ENCODE measurements around the gene SREBF2.
A peak's percentile ranks its signal among the peaks of the same experiment; 100 is the strongest.
"Not testable (repeated sequence)": the region's sequence is repeated elsewhere in the genome, so short reads cannot be mapped to it uniquely, and the experiment has no call there.

SREBF2 gene

DNA sequence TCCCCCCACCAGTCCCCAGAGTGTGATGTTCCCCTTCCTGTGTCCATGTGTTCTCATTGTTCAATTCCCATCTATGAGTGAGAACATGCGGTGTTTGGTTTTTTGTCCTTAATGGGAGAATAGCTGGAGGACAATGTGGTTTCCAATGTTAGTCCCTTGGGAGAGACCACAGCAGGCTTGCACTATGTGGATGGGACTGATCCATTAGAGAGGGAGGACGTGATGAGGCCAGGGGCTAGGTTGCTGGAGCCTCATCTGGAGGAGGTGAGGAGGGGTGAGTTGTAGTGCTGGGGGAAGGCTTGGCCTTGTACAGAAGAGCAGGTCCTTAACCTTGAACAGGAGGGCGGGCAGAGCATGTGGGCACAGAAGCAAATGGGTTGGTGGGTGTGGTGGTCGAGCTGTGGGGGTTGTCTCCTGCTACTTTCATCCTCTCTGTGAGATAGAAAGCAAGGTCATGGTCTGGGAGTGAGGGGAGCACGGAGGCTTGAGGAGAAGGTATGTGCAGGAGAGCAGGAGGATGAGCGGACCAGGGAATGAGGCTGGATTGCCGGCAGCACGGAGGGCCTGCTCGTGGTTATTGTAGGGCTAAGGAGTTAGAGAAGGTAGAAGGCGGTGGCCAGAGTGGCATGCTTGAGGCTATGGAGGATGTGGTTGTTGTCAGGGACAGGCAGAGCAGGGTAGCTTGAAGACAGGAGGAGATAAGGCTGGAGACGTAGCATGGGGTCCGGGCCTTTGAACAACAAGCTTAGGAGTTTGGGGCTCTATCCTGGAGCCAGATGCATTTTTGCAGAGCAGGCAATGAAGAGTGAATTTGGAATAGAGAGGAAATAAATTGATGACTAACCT lies 11.2 kb upstream of the SREBF2 start:
- DNase-seq = no peak

DNA sequence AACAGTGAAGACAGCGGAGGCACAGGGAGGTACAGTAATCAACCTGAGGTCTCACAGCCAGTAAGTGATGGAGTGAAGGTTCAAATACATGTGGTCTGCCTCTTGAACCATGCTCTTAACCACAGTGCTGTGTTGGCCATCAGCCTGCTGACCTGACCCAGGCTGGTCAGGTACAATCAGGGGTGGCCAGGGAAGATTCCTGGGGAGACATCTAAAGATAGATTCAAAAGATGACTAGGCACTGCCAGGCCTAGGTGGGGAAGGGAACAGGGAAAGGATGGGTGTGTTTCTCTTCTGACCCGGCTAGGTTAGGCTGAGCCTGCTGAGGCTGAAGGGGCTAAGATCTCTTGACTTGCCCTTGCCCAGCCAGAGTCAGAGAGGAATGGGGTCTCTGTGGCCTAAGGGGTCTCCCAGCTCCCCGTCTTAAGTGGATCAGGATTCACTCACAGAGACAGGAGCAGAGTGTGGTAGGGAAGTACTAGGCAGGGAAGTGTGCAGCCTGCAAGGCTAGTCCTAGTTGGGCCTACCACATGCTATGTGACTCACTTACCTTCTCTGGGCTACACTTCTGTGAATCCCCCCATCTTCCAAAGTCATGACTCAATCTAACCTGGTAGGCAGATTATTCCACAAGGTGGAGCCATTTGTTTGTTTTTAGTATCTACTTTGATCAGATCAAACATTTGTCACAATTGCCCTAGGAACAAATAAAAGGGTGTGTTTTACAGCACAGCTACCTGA lies 10.4 kb upstream of the SREBF2 start:
- peak; percentile 82 for DNase-seq

DNA sequence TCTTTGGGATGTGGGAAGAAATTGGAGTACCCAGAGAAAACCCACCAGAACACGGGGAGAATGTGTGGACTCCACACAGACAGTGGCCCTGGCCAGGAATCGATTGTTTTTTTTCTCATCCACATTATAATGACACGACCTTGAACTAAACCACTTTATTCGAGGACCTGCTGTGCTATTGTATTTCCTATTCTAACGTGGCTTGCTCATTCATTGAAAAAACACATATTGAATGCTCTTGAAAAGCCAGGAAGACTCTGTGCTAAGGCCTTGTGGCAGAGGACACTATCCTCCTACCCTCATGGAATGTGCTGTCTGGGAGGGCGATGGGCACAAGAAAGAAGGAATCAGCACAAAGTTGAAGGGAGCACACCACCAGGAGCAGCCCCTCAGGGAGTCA lies 9.1 kb upstream of the SREBF2 start:
- no peak for DNase-seq

DNA sequence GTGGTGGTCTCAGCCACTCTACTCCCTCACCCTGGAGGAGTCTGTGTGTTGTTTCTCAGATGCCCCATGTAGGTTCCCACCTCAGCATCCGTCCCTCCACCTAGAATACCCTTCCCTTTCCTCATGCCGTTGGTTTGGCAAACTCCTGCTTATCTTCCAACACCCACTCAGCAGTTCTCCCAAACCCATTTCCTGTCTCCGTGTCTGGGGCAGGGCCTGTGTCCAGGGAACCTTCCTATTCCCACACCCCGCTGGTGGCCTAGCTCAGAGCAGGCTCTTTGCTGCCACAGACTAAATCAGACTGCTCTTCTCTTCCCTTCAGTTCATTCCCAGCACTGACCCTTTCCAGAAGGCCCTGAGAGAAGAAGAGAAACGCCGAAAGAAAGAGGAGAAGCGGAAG lies 7.5 kb upstream of the SREBF2 start:
- no peak for DNase-seq

DNA sequence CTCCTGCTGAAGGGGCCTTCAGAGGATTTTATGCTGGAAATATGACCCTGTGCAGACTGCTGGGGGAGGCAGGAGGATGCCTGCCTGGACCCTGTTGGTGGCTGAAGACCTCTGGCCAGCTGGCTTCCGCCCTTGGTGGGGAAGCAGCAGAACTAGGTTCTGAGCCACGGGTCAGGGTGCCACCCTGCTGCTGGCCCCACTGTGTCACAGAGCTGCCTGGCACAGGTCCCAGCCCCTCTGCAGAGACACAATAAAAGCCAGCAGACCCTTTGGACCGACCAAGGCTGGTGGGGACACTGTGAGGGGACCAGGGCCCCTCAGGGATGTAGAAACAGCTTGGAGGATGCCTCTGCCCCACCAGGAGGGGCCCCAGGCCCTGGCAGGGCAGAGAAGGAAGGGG lies 6.9 kb upstream of the SREBF2 start:
- DNase-seq = no peak

DNA sequence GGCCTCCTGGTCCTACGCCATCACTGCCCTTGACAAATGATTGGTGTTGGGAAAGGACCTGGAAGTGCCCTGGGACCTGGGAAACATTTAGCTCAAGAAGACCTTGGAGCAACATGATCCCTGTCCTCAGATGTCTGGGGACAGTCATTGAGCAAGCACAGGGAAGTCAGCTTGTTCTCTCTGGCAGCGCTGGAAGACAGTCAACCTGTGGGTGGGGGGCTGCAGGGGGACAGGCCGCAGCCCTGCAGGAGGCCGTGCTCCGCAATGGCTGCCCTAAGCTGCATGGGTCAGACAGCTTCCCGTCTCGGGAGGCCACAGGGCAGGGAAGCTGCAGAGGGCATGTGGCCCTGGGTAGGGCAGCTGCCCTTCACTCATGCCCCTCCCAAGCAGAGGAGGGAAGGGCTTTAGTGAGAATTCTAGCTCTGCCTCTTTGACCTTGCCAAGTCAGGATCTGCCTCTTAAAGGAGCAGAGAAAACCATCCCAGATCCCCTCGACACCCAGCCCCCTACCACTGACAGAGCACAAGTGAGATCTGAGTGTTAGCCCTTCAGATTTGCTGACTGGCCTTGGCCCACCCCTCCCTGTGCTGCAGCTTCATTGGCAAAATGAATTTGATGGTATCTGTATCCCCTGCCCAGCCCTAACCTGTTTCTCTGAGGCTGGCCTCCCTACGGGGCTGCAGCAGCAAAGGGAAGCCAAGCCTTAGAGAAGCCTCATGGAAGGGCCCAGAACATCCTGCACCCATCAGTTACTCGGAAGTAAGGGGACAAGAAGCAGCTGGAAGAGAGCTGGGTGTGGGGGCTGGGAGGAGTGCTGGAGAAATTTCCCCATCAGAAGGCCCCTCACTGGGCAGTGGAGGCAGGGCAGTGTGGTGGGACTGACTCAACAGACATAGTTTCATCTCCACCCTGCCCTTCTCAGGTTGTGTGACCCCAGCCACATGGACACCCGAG lies 6.2 kb upstream of the SREBF2 start:
- DNase-seq = no peak

DNA sequence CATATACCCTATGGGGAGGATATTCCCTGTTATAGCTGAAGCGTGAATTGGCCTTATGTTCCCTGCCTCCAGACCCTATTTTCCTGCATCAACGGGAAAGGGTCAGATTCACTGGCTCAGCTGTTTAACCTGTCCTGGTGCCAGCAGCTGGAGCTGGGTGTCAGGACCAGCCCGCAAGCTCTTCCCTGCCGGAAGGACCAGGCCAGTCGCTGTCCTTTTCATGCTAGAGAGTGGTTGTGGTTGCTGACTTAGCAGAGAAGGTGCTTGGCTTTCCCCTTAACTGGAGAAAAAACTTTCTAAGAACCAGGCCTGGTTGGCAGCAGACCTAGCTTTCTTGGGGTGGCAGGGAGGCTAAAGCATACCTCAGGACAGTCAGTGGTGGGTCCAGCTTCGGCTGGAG lies 5.2 kb upstream of the SREBF2 start:
- no peak for DNase-seq

DNA sequence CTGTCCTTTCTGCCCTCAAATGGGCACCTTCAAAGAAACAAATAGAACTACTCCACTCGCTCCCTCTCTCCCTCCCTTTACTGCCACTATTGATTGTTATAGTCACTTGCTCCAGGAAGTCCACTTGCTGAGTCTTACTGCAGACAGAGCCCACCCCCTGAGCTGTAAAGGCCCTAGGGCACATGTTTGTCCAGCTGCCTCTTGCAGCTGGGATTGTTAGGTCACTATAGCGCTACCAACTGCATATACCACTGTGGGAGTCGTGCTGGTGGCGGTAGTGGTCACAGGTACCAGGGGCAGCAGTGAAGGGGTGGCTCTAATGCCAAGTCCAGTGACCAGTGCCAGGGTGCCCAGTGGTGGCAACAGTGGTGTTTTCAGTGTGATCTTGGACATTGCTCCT lies 4.4 kb upstream of the SREBF2 start:
- DNase-seq = no peak

DNA sequence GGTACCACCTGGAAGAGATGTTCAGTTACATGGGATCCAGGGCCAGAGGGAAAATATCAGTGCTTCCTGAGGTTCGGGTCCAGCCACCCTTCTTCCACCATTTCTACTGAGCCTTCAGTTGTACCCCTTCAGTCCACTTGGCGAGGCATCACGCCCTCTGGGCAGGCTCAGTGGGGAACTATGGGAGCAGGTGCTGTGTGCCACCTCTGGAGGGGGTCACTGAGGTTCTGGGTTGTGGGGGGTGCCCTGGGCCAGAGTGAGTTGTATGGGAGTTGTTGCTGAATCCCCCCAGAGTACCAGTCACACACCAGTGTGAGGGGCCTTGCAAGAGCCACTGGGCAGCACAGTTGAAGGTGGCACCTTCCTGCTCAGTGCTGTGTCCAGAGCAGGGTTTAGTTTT lies 2.7 kb upstream of the SREBF2 start:
- DNase-seq = no peak

DNA sequence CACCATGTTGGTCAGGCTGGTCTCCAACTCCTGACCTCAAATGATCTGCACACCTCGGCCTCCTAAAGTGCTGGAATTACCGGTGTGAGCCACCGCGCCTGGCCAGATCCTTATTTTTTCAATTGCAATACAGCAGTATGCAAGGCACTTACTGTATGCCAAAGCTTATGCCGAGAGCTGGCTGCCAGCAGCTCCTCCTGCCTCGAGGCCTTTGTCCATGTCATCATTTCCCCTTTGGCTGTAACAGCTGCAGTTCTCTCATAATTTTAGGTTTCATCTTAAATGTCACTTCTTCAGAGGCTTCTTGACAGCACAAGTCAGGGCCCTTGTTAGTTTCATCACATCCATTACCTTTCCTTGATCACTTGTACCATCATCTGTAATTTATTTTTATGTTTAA lies 1.5 kb upstream of the SREBF2 start:
- no peak for DNase-seq

DNA sequence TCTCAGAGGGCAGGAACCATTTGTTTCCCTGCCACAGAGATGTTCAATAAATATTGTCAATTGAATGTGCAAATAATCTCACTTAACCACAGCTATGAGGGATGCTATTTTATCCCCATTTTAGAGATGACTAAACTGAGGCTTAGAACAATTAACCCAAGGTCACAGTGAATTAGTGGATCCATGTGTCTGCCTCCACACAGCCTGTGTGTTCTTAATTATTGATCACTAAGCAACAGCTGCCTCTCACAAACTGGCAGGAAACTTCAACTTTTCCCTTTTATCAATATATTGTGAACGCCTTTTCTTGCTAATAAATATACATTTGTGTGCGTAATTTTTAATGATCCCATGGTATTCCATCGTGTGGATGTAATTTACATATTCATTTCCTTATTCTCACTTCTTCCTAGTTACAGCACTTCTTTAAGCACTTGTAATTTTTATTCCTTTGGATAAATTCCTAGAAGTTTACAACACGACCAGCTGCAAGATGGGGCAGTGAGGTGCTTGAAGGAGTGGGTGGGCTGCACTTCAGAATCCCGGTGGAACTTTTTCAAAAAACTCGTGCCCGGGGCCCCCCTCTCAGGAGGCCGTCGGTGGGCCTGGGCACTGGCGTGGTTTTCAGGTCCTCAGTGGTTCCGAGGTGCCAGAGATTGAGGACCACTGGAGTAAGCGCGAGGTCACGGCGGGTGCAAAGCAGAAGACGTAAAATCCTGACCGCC lies 915 bp upstream of the SREBF2 start:
- peak; percentile 63 for DNase-seq

DNA sequence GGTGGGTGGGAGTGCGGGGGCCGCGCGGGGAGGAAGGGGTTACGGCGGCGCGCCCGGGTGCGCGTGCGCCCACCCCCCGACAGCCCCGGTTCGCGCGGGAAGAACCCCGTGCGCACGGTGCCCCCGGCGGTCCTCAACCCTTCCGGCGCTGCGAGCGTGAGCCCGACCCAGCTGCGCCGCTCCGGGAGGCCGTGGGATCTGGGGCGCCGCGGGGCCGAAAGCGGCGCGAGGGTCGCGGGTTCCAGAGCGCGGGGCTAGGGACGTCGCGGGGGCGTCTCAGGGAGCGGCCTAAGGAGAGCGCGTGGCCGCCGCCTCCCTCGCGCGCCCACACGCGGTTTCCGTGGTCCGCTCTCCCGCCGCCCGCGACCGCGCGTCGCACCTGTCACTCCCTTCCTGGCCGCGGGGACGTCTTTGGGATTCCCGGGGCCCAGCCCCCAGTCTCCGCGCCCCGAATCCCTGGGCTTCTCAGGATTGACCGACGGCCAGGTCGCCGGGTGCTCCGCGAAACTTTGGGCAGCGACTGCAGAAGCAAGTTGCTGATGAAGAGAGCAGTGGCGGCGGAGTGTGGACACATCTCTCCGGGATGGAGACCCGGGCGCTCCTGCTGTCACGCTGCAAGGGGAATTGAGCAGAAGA lies 582 bp downstream of the SREBF2 start:
- DNase-seq = peak; percentile 60

DNA sequence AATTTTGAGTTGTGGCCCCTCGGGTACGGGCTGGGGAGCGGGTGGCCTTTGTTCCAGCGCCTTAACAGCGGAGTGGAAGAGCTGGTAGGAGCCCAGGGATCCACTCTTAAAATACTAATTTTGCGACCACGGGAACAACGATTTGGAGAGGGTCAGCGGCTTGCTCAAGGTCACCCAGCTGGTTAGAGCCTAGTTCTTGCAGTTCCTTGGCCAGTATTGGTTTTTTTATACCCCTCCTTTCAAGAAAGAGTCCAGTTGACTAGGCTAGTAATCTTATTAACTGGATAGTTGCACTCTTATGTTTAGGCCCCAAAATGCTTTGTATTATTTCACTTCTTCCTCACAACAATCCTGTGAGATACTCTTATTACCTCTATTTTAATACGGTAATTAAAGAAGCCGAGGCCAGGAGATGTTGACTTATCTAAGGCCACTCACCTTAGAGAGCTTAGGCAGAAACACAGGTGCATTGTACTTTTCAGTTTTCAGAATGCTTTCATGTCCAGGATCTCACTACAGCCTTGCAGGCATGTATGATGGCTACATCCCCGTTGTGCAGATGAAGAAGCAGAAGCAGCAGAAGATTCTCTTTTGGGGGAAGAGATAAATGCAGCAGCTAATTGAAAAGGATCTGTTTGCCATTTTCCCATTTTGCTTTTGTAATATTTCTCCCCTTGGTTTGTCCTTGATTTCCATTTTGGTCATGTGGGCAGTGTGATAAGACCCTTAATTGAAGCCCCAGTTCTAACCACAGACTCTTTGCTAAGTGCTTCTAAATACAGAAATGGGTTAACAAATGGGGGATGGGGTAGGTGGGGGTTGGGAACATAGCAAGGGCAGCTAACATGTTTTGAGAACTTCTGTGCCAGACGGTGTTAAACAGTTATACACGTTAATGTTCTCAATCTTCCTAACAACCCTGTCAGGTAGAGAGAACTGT lies 1.4 kb downstream of the SREBF2 start:
- peak; percentile 62 for DNase-seq

DNA sequence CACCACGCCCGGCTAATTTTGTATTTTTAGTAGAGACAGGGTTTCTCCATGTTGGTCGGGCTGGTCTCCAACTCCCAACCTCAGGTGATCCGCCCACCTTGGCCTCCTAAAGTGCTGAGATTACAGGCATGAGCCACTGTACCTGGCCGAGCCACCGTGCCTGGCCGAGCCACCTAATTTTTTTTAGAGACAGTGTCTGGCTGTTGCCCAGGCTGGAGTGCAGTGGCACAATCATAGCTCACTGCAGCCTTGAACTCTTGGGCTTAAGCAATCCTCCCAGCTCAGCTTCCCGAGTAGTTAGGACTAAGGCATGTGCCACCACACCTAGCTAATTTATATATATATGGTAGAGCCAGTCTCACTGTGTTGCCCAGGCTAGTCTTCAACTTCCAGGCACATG lies 2.6 kb downstream of the SREBF2 start:
- DNase-seq = not testable (repeated sequence)

DNA sequence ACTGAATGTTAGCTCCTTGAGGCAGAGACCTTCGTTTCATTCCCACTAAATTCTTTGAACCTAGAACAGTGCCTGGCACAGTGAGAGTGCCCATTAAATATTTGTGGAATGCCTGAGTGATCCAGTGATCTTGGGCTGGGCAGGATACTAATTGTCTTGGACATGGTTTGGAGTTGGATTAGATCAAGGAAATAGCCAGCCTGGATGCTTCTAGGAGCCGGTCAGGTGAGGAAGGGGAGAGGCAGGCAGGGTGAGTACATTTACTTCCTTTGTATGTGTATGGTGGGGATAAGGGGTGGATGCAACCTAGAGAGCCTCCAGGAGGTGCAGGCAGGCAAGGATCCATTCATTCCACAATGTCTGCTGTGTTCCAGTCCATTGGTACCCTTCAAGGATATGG lies 3.6 kb downstream of the SREBF2 start:
- no peak for DNase-seq

DNA sequence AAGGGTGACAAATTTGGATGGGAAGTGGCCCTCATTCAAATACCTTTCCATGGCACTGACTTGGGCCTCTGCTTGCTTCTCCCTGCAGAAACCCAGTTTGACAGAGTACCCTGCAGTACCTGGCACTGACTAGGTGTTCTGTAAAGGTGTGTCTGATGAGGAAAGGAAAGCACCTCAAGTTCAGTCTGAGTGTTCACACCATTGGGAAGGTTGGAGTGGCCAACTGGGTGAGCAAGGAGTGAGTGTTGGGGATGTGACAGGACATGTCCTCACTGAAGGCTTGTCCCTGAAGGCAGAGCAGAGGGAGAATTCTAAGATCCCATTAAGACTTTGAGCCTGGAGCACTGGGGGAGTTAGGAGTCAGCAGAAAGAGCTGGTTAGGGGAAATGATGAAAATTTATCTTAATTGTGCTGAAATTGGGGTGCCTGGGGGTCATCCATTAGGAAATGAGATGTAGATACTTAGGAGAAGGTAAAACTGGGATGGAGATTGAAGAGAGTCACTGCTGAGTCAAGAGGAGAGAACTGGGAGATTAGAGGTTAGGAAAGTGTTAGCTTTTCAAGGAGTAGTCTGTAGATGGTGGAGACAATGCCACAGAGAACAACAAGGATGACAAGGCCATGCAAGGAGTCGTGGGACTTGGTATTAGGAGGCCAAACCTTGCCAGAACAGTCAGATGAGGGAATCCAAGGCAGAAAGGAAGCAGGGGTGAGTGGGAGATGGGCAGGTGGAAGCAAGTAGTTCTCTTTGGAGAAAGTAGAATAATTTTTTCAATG lies 6.1 kb downstream of the SREBF2 start:
- DNase-seq = no peak

DNA sequence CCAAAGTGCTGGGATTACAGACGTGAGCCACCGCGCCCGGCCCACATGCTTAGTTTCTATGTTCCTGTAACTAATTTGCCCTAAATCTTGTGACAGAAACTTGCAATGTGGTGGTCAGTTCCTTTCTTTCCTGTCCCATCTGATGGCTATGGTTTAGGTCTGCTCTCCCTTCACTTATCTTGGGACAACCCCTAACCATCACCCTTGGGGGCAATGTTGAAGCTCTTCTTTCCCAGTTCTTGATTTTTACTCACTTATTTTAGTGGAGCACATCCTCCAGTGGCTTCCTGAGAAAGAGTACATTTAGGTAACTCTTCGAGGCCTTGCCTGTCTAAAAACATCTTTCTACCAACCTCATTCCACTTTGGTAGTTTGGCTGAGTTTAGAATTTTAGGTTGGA lies 7.3 kb downstream of the SREBF2 start:
- DNase-seq = no peak

DNA sequence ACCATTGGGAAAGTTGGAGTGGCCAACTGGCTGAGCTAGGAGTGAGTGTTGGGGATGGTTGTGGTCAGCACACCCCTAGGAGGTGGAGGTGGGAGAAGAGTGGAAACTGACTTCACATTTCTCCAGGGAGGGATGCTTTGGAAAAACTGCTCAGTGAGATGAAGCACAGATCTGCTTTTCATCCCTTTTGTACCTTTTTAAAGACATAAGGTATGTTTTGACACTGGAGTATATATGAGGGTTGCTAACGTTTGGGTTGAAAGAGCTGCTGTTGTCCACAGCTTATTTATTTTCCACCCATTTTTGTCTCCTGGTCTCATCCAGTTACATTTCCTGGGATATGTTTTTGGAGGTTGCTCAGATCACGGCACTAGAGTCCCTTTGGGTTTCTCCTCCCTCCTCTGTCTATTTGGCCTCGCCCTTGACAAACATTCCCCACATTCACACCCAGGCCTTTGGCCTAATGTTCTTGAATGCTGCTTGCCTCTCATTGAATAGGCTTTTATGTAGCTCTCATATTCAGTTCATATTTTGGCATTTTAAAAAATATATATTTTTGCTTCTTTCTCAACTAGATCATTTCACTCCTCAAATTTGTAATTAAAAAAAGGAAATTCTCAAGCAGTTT lies 8.3 kb downstream of the SREBF2 start:
- no peak for DNase-seq

Measured in OCI-M1 (cell line).